ENCODE data around the gene ZFAND2B. TPM values are rescaled to one million over a fixed set of nuclear protein-coding genes. Genes with fewer than 3 reads are reported as not detected.

Gene ZFAND2B
- total RNA-seq (10 to 100 TPM; 65.3 to 71.1 TPM), total RNA-seq (43.7 to 71.3 reads per million in 2 donors)

- peak within 1 kb of the TSS; percentile 94 for H3K27ac Mint-ChIP-seq
- no peaks in the 10 kb centered on the region for H3K9me3 ChIP-seq (ENCODE audit: control insufficient read depth, low read length, poor library complexity, severe bottlenecking)
- H3K4me1 Mint-ChIP-seq = peaks cover 20% of the 10 kb centered on the region
- peak; percentile 95 to 98 (median 95) for DNase-seq
- no peaks in the 10 kb centered on the region for H3K36me3 Mint-ChIP-seq (ENCODE audit: low read depth)
- H3K4me3 Mint-ChIP-seq = peak within 1 kb of the TSS; percentile 91
- no peaks in the 10 kb centered on the region for H3K27me3 Mint-ChIP-seq
- peak; percentile 95 for ATAC-seq
Observed at GRCh38 chr2:219206328-219207133, at the start of gene ZFAND2B. Gene ZFAND2B (plus strand): TSS chr2:219206782. CDS start chr2:219206988, 206 bp downstream.

- DNase-seq = no peak
- H3K4me3 Mint-ChIP-seq = no peak overlapping the region
- no peak for ATAC-seq
- H3K9me3 ChIP-seq (ENCODE audit: control insufficient read depth, low read length, poor library complexity, severe bottlenecking) = no peaks in the 10 kb centered on the region
- H3K27ac Mint-ChIP-seq = no peak overlapping the region
- H3K36me3 Mint-ChIP-seq (ENCODE audit: low read depth) = peaks cover 4% of the 10 kb centered on the region
- no peaks in the 10 kb centered on the region for H3K27me3 Mint-ChIP-seq
- peaks cover 27% of the 10 kb centered on the region for H3K4me1 Mint-ChIP-seq
Observed at GRCh38 chr2:219157396-219157795, 49.2 kb upstream of the ZFAND2B start.

- no peaks in the 10 kb centered on the region for H3K9me3 ChIP-seq (ENCODE audit: control insufficient read depth, low read length, poor library complexity, severe bottlenecking)
- Mint-ChIP-seq H3K27ac (no peak overlapping the region), H3K36me3 (ENCODE audit: low read depth) (peaks cover 4% of the 10 kb centered on the region), H3K4me1 (peaks cover 29% of the 10 kb centered on the region), H3K27me3 (no peaks in the 10 kb centered on the region), H3K4me3 (no peak overlapping the region)
- ATAC-seq = no peak
- DNase-seq = no peak
Observed at GRCh38 chr2:219158025-219158424, 48.6 kb upstream of the ZFAND2B start.

GRCh38 chr2:219158586-219158985 lies 48.0 kb upstream of the ZFAND2B start:
- Mint-ChIP-seq H3K4me1 (peaks cover 30% of the 10 kb centered on the region), H3K4me3 (no peak overlapping the region), H3K27me3 (no peaks in the 10 kb centered on the region), H3K27ac (peak overlapping the region; percentile 37), H3K36me3 (ENCODE audit: low read depth) (peaks cover 4% of the 10 kb centered on the region)
- ATAC-seq (no peak), DNase-seq (no peak)
- H3K9me3 ChIP-seq (ENCODE audit: control insufficient read depth, low read length, poor library complexity, severe bottlenecking) = no peaks in the 10 kb centered on the region

- H3K36me3 Mint-ChIP-seq (ENCODE audit: low read depth) = peaks cover 4% of the 10 kb centered on the region
- ATAC-seq (no peak), DNase-seq (no peak)
- H3K27me3 Mint-ChIP-seq = no peaks in the 10 kb centered on the region
- H3K27ac Mint-ChIP-seq = peak overlapping the region; percentile 90
- peak overlapping the region; percentile 93 for H3K4me3 Mint-ChIP-seq
- H3K4me1 Mint-ChIP-seq = peaks cover 33% of the 10 kb centered on the region
- no peaks in the 10 kb centered on the region for H3K9me3 ChIP-seq (ENCODE audit: control insufficient read depth, low read length, poor library complexity, severe bottlenecking)
Observed at GRCh38 chr2:219159771-219160185, 46.8 kb upstream of the ZFAND2B start.

- H3K4me1 Mint-ChIP-seq = peaks cover 33% of the 10 kb centered on the region
- H3K27me3 Mint-ChIP-seq = no peaks in the 10 kb centered on the region
- H3K9me3 ChIP-seq (ENCODE audit: control insufficient read depth, low read length, poor library complexity, severe bottlenecking) = no peaks in the 10 kb centered on the region
- H3K36me3 Mint-ChIP-seq (ENCODE audit: low read depth) = peaks cover 4% of the 10 kb centered on the region
- H3K27ac Mint-ChIP-seq = peak within 1 kb of the TSS; percentile 90
- H3K4me3 Mint-ChIP-seq = peak within 1 kb of the TSS; percentile 93
- peak; percentile 90 for ATAC-seq
- peak; percentile 82 to 90 (median 84) for DNase-seq
Observed at GRCh38 chr2:219160186-219161017, 46.2 kb upstream of the ZFAND2B start, which contains the start of gene NHEJ1. Gene NHEJ1 (minus strand): TSS chr2:219160815. CDS start chr2:219158362, 2,453 bp downstream.

- peak overlapping the region; percentile 93 for H3K4me3 Mint-ChIP-seq
- peaks cover 4% of the 10 kb centered on the region for H3K36me3 Mint-ChIP-seq (ENCODE audit: low read depth)
- H3K4me1 Mint-ChIP-seq = peaks cover 33% of the 10 kb centered on the region
- no peaks in the 10 kb centered on the region for H3K27me3 Mint-ChIP-seq
- peak overlapping the region; percentile 90 for H3K27ac Mint-ChIP-seq
- no peak for DNase-seq
- no peak for ATAC-seq
- H3K9me3 ChIP-seq (ENCODE audit: control insufficient read depth, low read length, poor library complexity, severe bottlenecking) = no peaks in the 10 kb centered on the region
Observed at GRCh38 chr2:219161097-219161496, 45.5 kb upstream of the ZFAND2B start.

- Mint-ChIP-seq H3K27me3 (no peaks in the 10 kb centered on the region), H3K4me3 (no peak overlapping the region), H3K4me1 (peaks cover 30% of the 10 kb centered on the region), H3K36me3 (ENCODE audit: low read depth) (no peaks in the 10 kb centered on the region), H3K27ac (no peak overlapping the region)
- no peak for ATAC-seq
- no peak for DNase-seq
- H3K9me3 ChIP-seq (ENCODE audit: control insufficient read depth, low read length, poor library complexity, severe bottlenecking) = no peaks in the 10 kb centered on the region
Observed at GRCh38 chr2:219163156-219163555, 43.4 kb upstream of the ZFAND2B start.

- no peak for DNase-seq
- H3K36me3 Mint-ChIP-seq (ENCODE audit: low read depth) = no peaks in the 10 kb centered on the region
- no peak for ATAC-seq
- H3K4me3 Mint-ChIP-seq = no peak overlapping the region
- no peaks in the 10 kb centered on the region for H3K27me3 Mint-ChIP-seq
- H3K9me3 ChIP-seq (ENCODE audit: control insufficient read depth, low read length, poor library complexity, severe bottlenecking) = no peaks in the 10 kb centered on the region
- H3K4me1 Mint-ChIP-seq = peaks cover 18% of the 10 kb centered on the region
- H3K27ac Mint-ChIP-seq = no peak overlapping the region
Observed at GRCh38 chr2:219165058-219165911, 41.3 kb upstream of the ZFAND2B start.

GRCh38 chr2:219167997-219168396 lies 38.6 kb upstream of the ZFAND2B start:
- Mint-ChIP-seq H3K27ac (no peak overlapping the region), H3K36me3 (ENCODE audit: low read depth) (no peaks in the 10 kb centered on the region), H3K4me1 (peaks cover 14% of the 10 kb centered on the region), H3K4me3 (no peak overlapping the region), H3K27me3 (no peaks in the 10 kb centered on the region)
- ATAC-seq = no peak
- no peaks in the 10 kb centered on the region for H3K9me3 ChIP-seq (ENCODE audit: control insufficient read depth, low read length, poor library complexity, severe bottlenecking)
- no peak for DNase-seq

GRCh38 chr2:219168526-219168925 lies 38.1 kb upstream of the ZFAND2B start:
- no peak overlapping the region for H3K27ac Mint-ChIP-seq
- no peak for ATAC-seq

GRCh38 chr2:219168932-219169331 lies 37.6 kb upstream of the ZFAND2B start:
- no peak for ATAC-seq
- no peaks in the 10 kb centered on the region for H3K9me3 ChIP-seq (ENCODE audit: control insufficient read depth, low read length, poor library complexity, severe bottlenecking)
- no peaks in the 10 kb centered on the region for H3K27me3 Mint-ChIP-seq

More at GRCh38 chr2:219168526-219168925, 38.1 kb upstream of the ZFAND2B start:
- Mint-ChIP-seq H3K27me3 (no peaks in the 10 kb centered on the region), H3K4me1 (peaks cover 13% of the 10 kb centered on the region), H3K36me3 (ENCODE audit: low read depth) (no peaks in the 10 kb centered on the region), H3K4me3 (no peak overlapping the region)
- H3K9me3 ChIP-seq (ENCODE audit: control insufficient read depth, low read length, poor library complexity, severe bottlenecking) = no peaks in the 10 kb centered on the region
- DNase-seq = no peak

More at GRCh38 chr2:219168932-219169331, 37.6 kb upstream of the ZFAND2B start:
- DNase-seq = no peak
- Mint-ChIP-seq H3K27ac (no peak overlapping the region), H3K36me3 (ENCODE audit: low read depth) (peaks cover under 1% of the 10 kb centered on the region), H3K4me3 (no peak overlapping the region), H3K4me1 (peaks cover 13% of the 10 kb centered on the region)
